ENCODE data around the gene RAD51B.

The RAD51B gene

DNA sequence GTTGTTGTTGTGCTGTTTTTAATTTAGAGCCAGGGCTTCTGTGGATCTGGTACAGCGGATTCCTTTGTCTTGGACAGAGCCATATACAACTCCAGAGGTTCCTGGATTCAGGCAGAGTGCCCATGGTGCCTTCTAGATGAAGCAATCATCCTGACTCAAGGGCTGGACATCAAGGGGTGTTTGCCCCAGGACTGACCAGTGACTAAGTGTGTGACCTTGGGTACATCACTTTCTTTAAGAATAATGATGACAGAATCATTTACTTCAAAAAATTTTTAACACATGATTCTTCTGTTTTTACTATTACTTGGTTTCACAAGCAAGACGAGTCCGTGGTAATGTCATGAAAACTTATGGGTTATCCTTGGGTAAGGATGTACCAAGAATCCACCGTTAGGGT, 576.0 kb downstream of the RAD51B start:
- TF ChIP-seq ZNF274 (IDR thresholded peaks at IDR 0.05; ENCODE audit: low read depth, low read length), result no peak
- no peak overlapping the region for H3K4me3 ChIP-seq (ENCODE audit: low read length)

DNA sequence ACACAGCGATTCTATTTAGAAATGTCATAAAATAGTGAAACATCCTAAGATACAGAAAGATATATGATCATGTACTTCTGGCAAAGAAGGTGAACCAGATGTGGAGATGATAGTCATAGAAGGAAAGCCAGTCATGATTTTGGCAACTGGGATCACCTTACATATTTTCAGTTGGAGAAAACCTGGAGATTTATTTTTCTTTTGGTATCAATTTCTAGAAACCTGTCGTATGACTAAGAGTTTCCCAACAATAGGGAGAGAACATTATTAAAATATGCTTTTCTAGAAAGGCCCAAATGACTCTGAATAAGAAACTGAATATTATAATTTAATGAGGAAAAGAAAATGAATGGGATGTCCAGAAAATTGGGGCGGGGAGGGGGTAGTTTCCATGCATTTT, 576.9 kb downstream of the RAD51B start:
- no peak for TF ChIP-seq ZNF274 (IDR thresholded peaks at IDR 0.05; ENCODE audit: low read depth, low read length)
- H3K4me3 ChIP-seq (ENCODE audit: low read length), result no peak overlapping the region

DNA sequence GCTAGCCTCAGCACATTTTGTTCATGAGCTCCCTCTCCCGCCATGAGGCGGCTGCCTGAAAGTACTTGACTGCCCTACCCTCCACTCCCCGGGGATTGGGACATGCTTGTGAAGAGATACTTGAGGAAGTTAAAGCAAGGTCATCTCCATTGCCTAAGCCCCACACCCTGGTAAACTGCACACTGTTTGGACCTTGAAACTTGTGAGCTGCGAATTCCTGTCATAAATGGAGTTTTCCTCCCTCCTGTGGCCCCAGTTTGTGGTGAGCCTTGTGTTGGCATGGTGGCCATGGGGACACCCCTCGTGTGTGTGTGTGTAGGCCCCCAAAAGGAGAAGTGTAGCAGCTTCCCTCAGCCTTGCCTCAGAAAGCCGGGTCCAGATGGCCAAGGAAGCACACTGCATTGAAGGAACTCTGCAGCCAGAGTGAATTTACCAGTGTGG, 577.8 kb downstream of the RAD51B start:
- TF ChIP-seq ZNF274 (IDR thresholded peaks at IDR 0.05; ENCODE audit: low read depth, low read length), result no peak
- no peak overlapping the region for H3K4me3 ChIP-seq (ENCODE audit: low read length)

DNA sequence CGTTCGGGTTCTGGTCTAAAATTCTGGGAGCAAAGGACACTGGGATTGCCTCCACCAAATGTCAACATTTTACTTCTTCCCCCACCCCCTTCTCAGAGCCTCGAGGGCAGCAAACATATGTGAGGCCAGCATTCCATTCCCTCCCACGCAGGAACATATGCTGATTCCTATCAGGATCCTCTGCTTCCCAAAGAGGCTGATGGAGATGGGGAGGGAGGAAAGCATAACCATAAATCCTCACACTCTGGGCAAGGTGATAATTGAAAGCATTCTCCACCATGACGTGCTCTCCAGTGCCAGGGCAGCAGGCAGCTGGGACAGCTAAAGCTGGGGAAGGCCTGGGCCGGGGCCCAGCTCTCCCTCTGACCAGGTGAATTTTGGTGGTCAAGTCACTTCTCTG, 578.2 kb downstream of the RAD51B start:
- no peak overlapping the region for H3K4me3 ChIP-seq (ENCODE audit: low read length)
- no peak for TF ChIP-seq ZNF274 (IDR thresholded peaks at IDR 0.05; ENCODE audit: low read depth, low read length)

DNA sequence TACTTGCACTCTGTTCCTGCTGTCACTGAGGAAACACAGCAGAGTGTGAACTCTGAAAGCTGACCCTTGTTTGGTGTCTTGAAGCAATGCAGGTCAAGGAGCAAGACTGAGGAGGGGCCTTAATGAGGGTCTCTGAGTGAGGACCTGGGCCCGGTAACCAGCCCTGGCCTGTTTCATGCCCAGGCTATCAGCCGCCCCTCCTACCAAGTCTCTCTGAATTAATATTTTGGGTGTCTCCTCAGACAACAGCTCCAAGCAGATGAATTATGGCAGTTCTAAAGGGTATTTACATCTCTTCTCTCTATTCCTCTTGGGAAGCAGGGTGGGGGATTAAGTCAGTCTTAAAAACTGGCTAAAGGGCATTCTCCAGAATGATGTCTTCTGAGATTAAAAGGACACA, 578.8 kb downstream of the RAD51B start:
- no peak for TF ChIP-seq ZNF274 (IDR thresholded peaks at IDR 0.05; ENCODE audit: low read depth, low read length)
- H3K4me3 ChIP-seq (ENCODE audit: low read length), result no peak overlapping the region

DNA sequence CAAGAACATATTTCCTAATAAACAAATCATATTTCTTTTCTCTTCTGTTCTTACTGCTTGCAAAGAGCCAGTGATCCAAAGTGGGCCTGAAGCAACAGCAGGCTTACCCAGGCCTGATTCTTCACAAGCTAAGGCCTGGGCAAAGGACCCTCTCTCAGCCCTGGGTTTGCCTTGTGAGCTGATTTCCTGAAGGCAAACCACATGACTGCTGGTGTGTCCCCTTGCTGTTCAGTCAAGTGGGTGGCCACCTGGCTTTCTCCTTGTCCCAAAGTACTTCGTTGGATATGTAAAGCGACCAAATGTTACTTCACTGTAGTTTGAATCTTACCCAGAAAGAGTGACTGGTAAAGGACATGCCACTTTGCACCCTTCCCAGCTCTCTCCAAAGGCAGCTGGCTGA, 580.4 kb downstream of the RAD51B start:
- H3K4me3 ChIP-seq (ENCODE audit: low read length), result no peak overlapping the region
- no peak for TF ChIP-seq ZNF274 (IDR thresholded peaks at IDR 0.05; ENCODE audit: low read depth, low read length)

DNA sequence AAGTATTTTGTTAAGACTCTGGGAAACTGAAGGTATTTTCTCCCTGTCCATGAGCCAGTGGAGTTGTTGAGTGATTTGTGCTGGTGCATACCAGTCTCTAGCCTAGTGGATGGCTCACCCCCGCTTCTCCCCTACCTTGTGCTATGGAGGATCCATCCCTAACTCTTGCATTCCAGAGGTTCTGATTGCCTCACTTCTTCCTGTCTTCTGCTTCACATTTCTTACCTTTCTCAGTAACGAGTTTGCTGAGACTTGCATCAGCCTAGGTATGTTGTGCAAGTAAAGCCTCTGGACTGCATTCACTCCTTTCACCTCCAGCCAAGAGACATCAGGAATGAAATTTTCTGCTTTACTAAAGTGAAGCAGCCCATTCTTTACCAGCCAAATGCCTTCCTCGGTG, 581.7 kb downstream of the RAD51B start:
- no peak for TF ChIP-seq ZNF274 (IDR thresholded peaks at IDR 0.05; ENCODE audit: low read depth, low read length)
- H3K4me3 ChIP-seq (ENCODE audit: low read length), result peak overlapping the region; percentile 40; the same call in 1 of the 2 replicates

DNA sequence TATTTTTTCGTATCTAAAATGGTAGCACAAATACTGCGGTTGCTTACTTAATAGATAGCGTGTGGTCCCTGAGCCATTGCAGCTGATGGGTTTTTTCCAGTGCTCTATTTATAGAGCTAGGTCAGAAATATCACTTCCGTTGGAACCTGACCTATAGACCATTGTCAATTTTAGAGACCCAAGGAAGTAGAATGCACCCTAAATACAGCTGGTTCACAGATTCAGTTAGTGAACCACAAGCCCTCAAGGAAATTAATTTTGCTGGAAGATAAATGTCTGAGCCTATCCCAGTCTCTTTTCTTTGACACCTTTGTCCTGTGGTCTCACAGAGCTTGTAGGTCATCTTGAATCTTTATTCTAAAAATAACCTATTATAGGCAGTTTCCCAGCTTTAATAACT, 582.3 kb downstream of the RAD51B start:
- no peak for TF ChIP-seq ZNF274 (IDR thresholded peaks at IDR 0.05; ENCODE audit: low read depth, low read length)
- H3K4me3 ChIP-seq (ENCODE audit: low read length), result no peak overlapping the region; the same call in 1 of the 2 replicates

DNA sequence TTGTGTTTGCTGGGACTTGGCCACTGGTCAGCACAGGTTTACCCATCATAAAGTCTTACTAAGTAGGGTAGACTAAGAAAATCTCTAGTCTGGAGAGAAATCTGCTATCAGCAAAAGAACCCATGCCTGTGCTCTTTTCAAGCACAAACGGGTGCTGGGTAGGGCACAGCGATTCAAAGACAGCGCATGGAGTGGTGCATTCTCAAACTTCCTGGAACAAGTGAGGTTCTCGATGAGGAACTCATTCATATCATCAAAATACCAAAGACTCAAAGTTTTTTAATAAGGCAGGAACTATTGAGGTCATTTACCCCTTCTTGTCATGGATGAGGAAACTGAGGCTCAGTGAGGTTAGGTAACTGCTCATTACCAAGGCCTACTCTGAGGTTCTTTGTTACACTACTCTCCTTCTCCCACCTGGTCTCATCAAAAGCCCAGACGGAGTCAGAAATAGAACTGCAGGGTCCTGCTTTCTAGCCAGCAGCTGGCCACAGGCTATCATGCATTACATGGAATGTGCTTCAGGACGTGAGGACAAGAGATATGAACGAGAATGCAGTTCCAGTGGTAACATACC, 583.0 kb downstream of the RAD51B start:
- no peak for TF ChIP-seq ZNF274 (IDR thresholded peaks at IDR 0.05; ENCODE audit: low read depth, low read length)
- H3K4me3 ChIP-seq (ENCODE audit: low read length), result peak overlapping the region; percentile 50

DNA sequence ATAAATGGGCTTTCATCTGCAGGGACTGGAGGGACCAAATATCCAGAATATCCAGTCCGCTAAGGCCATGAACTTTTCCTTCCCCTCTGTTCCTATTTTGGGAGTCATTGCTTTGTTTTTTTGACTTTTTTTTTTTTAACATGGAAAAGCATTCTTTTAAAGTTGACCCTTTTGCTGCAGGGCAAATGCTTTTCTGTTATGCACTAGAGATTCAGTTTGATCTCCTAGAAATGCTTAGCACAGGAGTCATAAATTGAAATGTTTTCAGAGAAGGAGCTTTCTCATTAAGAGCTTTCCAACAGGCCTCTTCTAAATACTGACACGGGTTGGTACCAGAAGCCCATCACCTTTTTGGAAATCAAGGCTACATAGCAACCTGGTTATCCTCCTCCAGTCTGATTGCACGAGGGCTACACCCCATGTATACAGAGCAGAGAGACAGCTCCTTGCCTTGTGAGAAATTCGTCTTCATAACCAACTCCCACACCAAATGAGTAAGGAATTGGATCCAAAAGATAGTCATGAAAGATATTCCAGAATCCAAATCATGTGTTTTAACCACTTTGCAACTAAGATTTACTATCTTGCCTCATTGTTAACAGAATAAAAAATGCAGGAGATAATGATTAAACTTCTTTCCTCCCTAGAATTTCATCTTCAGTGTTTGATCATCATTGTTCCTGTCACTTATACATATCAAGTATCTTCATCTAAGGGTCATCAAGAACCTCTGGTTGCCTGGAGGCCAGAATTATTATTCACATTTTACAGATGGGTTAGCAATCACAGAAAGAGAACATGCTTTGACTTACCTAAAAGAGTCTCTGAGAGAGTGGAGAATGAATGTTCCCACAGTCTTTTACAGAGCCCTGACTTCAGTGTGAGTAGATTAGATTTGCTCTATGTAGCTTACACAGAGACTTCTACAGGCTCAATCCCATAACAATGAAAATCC, 583.9 kb downstream of the RAD51B start:
- no peak for TF ChIP-seq ZNF274 (IDR thresholded peaks at IDR 0.05; ENCODE audit: low read depth, low read length)
- peak overlapping the region; percentile 50 for H3K4me3 ChIP-seq (ENCODE audit: low read length)

DNA sequence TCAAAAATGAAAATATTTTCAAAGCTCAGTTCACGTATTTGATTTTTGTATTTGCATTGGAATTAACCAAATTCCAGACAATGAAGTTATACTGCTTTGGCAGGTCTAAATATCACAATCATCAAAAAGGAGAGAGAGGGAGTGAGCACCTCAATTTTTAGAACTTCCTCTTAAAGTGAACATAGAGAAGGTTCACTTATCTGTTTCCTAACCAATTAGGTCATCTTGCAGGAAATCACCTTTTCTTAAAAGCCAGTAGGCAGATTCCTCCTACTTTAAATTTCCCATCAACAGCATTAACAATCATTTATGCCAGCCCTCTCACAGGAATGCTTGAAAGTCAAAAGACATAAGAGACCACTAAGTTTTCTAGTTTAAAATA, 584.6 kb downstream of the RAD51B start:
- peak overlapping the region; percentile 50; the same call in 1 of the 2 replicates for H3K4me3 ChIP-seq (ENCODE audit: low read length)
- no peak for TF ChIP-seq ZNF274 (IDR thresholded peaks at IDR 0.05; ENCODE audit: low read depth, low read length)

DNA sequence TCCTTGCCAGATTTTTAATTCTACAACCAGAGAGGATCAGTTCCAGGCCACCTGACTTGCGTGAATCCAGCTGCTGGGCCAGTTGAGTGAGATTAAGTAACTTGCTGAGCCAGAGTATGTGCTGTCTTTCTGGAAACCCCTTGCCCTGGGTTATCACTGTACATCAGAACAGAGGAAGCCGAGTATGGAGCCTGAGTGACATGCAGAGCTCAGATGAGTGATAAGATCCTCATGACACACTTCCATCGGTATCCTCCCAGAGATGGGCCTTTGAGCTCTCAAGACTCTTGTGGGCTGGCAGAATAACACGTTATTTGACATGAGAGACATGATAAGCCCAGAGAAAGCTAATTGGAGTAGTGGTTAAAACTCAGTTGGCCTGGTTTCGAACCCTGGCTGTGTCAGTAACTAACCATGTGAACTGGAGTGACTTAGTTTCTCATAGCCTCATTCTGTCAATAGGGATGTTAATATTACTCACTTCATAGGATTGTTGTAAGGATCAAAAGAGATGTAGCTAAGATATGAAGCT, 585.1 kb downstream of the RAD51B start:
- H3K4me3 ChIP-seq (ENCODE audit: low read length), result no peak overlapping the region; the same call in 1 of the 2 replicates
- no peak for TF ChIP-seq ZNF274 (IDR thresholded peaks at IDR 0.05; ENCODE audit: low read depth, low read length)

DNA sequence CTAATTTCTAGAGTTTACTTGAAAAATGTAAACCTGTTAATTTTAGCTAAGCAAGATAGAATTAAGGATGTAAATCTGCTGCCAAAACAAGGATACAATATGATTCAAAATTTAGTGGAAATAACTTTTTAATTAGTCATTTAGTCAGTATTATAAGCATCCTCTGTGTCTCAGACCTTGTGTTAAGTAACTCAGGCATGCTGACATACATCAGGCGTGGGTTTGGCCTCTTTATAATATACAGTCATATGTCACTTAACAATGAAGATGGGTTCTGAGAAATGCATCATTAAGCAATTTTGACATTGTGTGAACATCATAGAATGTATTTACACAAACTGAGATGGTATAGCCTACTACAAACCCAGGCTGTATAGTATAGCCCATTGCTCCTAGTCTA, 586.4 kb downstream of the RAD51B start:
- TF ChIP-seq ZNF274 (IDR thresholded peaks at IDR 0.05; ENCODE audit: low read depth, low read length), result no peak

DNA sequence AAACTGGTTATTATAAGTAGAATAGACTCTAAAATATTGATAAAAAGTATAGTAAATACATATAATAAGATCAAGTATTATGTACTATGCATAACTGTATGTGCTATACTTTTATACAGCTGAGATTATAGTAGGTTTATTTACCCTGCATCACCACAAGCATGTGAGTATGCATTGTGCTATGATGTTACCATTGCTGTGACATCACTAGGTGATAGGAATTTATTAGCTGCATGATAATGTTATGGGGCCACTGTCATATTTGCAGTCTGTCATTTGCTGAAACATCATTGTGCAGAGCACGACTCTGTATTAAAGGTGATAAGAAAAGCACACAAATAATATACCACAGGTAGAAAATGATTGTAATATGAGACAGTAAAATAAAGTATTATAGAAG, 587.7 kb downstream of the RAD51B start:
- TF ChIP-seq ZNF274 (IDR thresholded peaks at IDR 0.05; ENCODE audit: low read depth, low read length), result no peak
- H3K4me3 ChIP-seq (ENCODE audit: low read length), result no peak overlapping the region

More for the DNA sequence above, 586.4 kb downstream of the RAD51B start:
- no peak overlapping the region for H3K4me3 ChIP-seq (ENCODE audit: low read length)

DNA sequence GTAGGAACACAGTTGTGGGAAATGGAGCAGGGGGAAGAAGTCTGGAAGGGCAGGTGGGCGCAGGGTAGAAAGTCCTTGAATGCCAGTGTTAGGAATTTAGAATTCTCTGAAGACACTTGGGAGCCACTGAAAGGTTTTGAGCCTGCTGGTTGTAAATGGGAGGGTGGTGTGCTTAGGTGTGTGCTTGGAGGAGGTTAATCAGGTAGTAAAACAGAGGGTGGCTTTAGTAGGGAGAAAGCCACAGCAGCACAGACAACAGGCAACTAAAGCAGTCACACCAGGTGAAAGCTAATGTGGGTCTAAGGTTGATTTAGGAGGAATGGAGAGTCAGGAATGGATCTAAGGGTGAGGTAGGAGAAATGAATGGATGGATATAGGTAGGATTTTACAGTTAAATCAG, 588.2 kb downstream of the RAD51B start:
- no peak overlapping the region for H3K4me3 ChIP-seq (ENCODE audit: low read length)
- TF ChIP-seq ZNF274 (IDR thresholded peaks at IDR 0.05; ENCODE audit: low read depth, low read length), result no peak
